ENCODE data around the gene ACLY.

- TF ChIP-seq THAP11 (CRISPR knock-in tag; IDR thresholded peaks at IDR 0.05) (no peak), POLR2AphosphoS5 (IDR thresholded peaks at IDR 0.05; ENCODE audit: low read depth, low read length) (no peak), MLX (CRISPR knock-in tag; IDR thresholded peaks at IDR 0.05) (no peak), ZNF263 (CRISPR knock-in tag; IDR thresholded peaks at IDR 0.05) (no peak), CTCF (CRISPR knock-in tag; IDR thresholded peaks at IDR 0.05) (no peak), FIP1L1 (IDR thresholded peaks at IDR 0.05; ENCODE audit: borderline replicate concordance, insufficient read depth, low read depth, low read length) (no peak), U2AF2 (IDR thresholded peaks at IDR 0.05; ENCODE audit: low read depth, low read length) (no peak), NR2C2 (CRISPR knock-in tag; IDR thresholded peaks at IDR 0.05; ENCODE audit: borderline replicate concordance) (no peak), HOXD1 (CRISPR knock-in tag; IDR thresholded peaks at IDR 0.05) (no peak), ZFYVE20 (CRISPR knock-in tag; IDR thresholded peaks at IDR 0.05; ENCODE audit: borderline replicate concordance, low read depth) (no peak)
Measured at GRCh38 chr17:41848788-41849187, 70.0 kb downstream of the ACLY start.

All from HepG2 (cell line).